ENCODE measurements around the gene TRPM6.

Gene TRPM6

GRCh38 chr9:74770508-74771261, 117.0 kb downstream of the TRPM6 start:
- DNase-seq, result peak; percentile 47

- DNase-seq, result no peak
Measured at GRCh38 chr9:74765481-74765971, 122.2 kb downstream of the TRPM6 start.

GRCh38 chr9:74762950-74763349, 124.8 kb downstream of the TRPM6 start:
- DNase-seq, result no peak

GRCh38 chr9:74760031-74760700, 127.6 kb downstream of the TRPM6 start:
- DNase-seq, result no peak

- DNase-seq, result no peak
Measured at GRCh38 chr9:74755999-74756398, 131.7 kb downstream of the TRPM6 start.

- no peak for DNase-seq
Measured at GRCh38 chr9:74755355-74755754, 132.4 kb downstream of the TRPM6 start.

- no peak for DNase-seq
Measured at GRCh38 chr9:74753650-74754049, 134.1 kb downstream of the TRPM6 start.

GRCh38 chr9:74748966-74749365, 138.8 kb downstream of the TRPM6 start:
- DNase-seq, result no peak

GRCh38 chr9:74742792-74743730, 144.7 kb downstream of the TRPM6 start:
- no peak for DNase-seq

- DNase-seq, result no peak
Measured at GRCh38 chr9:74742191-74742790, 145.4 kb downstream of the TRPM6 start.

- DNase-seq, result no peak
Measured at GRCh38 chr9:74736646-74737045, 151.1 kb downstream of the TRPM6 start.

- no peak for DNase-seq
Measured at GRCh38 chr9:74735761-74736160, 152.0 kb downstream of the TRPM6 start.

- no peak for DNase-seq
Measured at GRCh38 chr9:74729136-74729695, 158.5 kb downstream of the TRPM6 start.

- no peak for DNase-seq
Measured at GRCh38 chr9:74728176-74728575, 159.5 kb downstream of the TRPM6 start.

- DNase-seq, result no peak
Measured at GRCh38 chr9:74726581-74726980, 161.1 kb downstream of the TRPM6 start.

GRCh38 chr9:74724317-74724716, 163.4 kb downstream of the TRPM6 start:
- no peak for DNase-seq

- no peak for DNase-seq
Measured at GRCh38 chr9:74721696-74722660, 165.7 kb downstream of the TRPM6 start.

GRCh38 chr9:74719306-74719705, 168.4 kb downstream of the TRPM6 start:
- DNase-seq, result no peak

- no peak for DNase-seq
Measured at GRCh38 chr9:74718709-74719108, 169.0 kb downstream of the TRPM6 start.

- DNase-seq, result no peak
Measured at GRCh38 chr9:74711341-74711740, 176.4 kb downstream of the TRPM6 start.

- DNase-seq, result no peak
Measured at GRCh38 chr9:74697535-74697934, 190.2 kb downstream of the TRPM6 start.

Data from CD4-positive, alpha-beta T cell treated with Interleukin-17A for 4 hours (primary cell).